ENCODE data around the gene SHROOM4.

DNA sequence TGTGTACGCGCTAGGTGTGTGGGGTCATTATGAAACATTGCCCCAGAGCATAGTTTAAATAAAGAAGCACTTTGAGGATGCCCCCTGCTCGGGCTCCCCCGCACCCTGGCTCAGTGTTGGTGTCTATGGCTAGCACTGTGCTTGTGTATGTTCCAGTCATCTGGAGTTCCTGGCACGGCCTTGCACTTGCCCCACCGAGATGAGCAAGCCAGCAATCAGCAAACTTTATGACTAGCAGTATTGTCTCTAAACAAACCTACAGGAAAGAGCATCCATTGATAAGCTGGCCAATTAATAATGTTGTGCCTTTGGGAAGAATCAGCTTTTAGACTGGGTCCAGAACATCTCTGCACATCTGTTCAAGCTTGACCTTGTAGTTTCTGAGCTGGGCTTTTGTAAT lies 707 bp upstream of the SHROOM4 start:
- TF ChIP-seq CEBPB (IDR thresholded peaks at IDR 0.05) (no peak), TAF1 (IDR thresholded peaks at IDR 0.05; ENCODE audit: low read depth) (no peak)
- TF ChIP-seq, protein P1, sequence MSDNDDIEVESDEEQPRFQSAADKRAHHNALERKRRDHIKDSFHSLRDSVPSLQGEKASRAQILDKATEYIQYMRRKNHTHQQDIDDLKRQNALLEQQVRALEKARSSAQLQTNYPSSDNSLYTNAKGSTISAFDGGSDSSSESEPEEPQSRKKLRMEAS (IDR thresholded peaks at IDR 0.05): no peak

All from Ishikawa (cell line).